ENCODE measurements around the gene CDIP1.
A peak's percentile ranks its signal among the peaks of the same experiment; 100 is the strongest.

Gene CDIP1

GRCh38 chr16:4524571-4524970 lies 14.0 kb downstream of the CDIP1 start:
- no peak for DNase-seq (ENCODE audit: low read depth)
- TF ChIP-seq CTCF (IDR thresholded peaks at IDR 0.05; ENCODE audit: insufficient read depth, low read depth, low read length, missing control alignments) = no peak
- H3K4me3 ChIP-seq (ENCODE audit: low read length) = no peak overlapping the region

- no peak for DNase-seq (ENCODE audit: low read depth)
- TF ChIP-seq CTCF (IDR thresholded peaks at IDR 0.05; ENCODE audit: insufficient read depth, low read depth, low read length, missing control alignments) = no peak
- no peak overlapping the region for H3K4me3 ChIP-seq (ENCODE audit: low read length)
These were observed 14.9 kb downstream of the CDIP1 start for GRCh38 chr16:4523686-4524085.

GRCh38 chr16:4522051-4522581 lies 16.5 kb downstream of the CDIP1 start:
- H3K4me3 ChIP-seq (ENCODE audit: low read length) = no peak overlapping the region
- DNase-seq (ENCODE audit: low read depth) = no peak
- TF ChIP-seq CTCF (IDR thresholded peaks at IDR 0.05; ENCODE audit: insufficient read depth, low read depth, low read length, missing control alignments) = no peak

GRCh38 chr16:4520913-4521312 lies 17.7 kb downstream of the CDIP1 start:
- no peak for DNase-seq (ENCODE audit: low read depth)
- no peak for TF ChIP-seq CTCF (IDR thresholded peaks at IDR 0.05; ENCODE audit: insufficient read depth, low read depth, low read length, missing control alignments)
- no peak overlapping the region for H3K4me3 ChIP-seq (ENCODE audit: low read length)

GRCh38 chr16:4519274-4520058 lies 19.1 kb downstream of the CDIP1 start:
- no peak for DNase-seq (ENCODE audit: low read depth)
- no peak for TF ChIP-seq CTCF (IDR thresholded peaks at IDR 0.05; ENCODE audit: insufficient read depth, low read depth, low read length, missing control alignments)
- H3K4me3 ChIP-seq (ENCODE audit: low read length) = no peak overlapping the region

- DNase-seq (ENCODE audit: low read depth) = peak; percentile 48
- peak; percentile 61 for TF ChIP-seq CTCF (IDR thresholded peaks at IDR 0.05; ENCODE audit: insufficient read depth, low read depth, low read length, missing control alignments)
- no peak overlapping the region for H3K4me3 ChIP-seq (ENCODE audit: low read length)
These were observed 20.5 kb downstream of the CDIP1 start for GRCh38 chr16:4517812-4518680.

All from epithelial cell of esophagus (primary cell).